Measurements from ENCODE around the gene DOCK4.

DOCK4 gene

GRCh38 chr7:112070674-112071256, 135.4 kb downstream of the DOCK4 start:
- no peak for DNase-seq

GRCh38 chr7:112069879-112070321, 136.3 kb downstream of the DOCK4 start:
- DNase-seq = no peak

DNA sequence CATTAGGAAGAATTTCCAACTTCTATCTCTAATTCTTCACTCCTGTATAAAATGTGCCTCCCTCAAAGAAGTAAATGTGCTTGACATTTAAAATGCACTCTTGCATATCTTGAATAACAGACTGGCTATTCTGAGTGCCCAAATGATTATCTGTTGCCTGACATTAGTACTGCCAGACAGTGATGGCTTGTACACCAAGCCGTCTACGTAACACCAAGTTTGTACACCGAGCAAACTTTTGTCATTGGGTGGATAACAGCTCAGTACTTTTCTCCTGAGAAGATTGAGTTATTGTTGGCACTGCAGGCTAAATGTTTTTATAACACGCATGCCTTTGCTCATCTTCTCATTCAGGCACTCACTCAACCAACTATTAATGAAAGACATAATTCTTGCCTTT, 137.2 kb downstream of the DOCK4 start:
- no peak for DNase-seq

- no peak for DNase-seq
Observed at GRCh38 chr7:112067632-112068540, 138.3 kb downstream of the DOCK4 start.

DNA sequence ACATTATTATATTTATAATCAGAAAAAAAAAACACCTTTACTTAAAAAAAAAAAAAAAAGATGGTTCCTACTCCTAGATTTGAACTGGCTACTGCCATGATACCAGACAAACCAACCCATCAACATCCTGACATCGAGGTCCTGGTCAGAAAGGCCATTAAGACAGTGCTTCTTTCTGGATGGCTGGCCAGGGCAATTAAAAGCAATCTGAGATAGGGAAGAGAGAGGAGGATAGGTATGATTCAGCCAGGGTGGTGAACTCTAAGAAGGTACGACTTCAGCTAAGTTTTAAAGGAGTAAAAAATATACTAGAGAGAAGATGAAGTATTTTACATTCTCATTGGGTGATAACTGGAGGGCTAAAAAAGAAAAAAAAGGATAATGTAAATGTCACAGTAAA, 139.0 kb downstream of the DOCK4 start:
- DNase-seq = no peak

- DNase-seq = no peak
Observed at GRCh38 chr7:112065758-112066157, 140.4 kb downstream of the DOCK4 start.

- DNase-seq = no peak
Observed at GRCh38 chr7:112064627-112065385, 141.4 kb downstream of the DOCK4 start.

GRCh38 chr7:112063974-112064373, 142.2 kb downstream of the DOCK4 start:
- DNase-seq = no peak

DNA sequence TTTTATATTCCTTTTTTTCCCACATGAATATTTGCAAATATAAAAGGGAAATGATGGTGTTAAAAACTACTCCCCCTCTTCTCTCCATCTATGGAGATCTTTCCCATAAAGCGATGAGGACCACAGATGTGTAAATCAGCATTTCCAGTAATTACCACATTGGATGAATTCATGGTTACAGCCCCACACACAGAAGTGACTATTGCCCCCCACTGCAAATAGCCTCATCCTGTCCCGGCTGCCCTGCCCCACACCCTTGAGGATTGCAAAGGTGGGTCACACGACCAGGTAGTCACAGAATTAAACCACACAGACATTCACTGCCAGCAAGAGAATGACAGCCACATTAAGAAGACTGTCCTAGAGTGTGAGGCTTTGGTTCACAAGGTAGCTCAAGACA, 145.1 kb downstream of the DOCK4 start:
- DNase-seq = no peak

- DNase-seq = no peak
Observed at GRCh38 chr7:112060625-112061024, 145.6 kb downstream of the DOCK4 start.

DNA sequence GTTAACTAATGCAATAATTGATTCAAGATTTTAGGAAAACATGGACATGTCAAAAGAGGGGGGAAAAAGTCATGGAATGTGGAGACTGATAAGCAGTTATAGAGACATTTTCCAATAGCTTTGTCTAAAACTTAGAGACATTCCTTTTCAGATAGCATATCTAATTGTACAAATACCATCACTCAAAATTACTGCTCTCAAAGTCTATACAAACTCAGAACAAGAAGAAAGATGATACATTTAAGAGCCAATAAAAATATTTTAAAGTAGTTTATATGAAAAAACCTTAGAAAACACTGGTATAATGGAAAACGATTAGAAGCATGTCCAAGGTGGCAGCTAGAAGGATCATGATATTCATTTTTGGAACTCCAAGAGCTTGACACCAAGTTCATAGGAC, 146.5 kb downstream of the DOCK4 start:
- DNase-seq = no peak

- no peak for DNase-seq
Observed at GRCh38 chr7:112058686-112059085, 147.5 kb downstream of the DOCK4 start.

GRCh38 chr7:112056409-112056808, 149.8 kb downstream of the DOCK4 start:
- DNase-seq = no peak

- DNase-seq = no peak
Observed at GRCh38 chr7:112053737-112054069, 152.5 kb downstream of the DOCK4 start.

GRCh38 chr7:112052993-112053736, 153.0 kb downstream of the DOCK4 start:
- no peak for DNase-seq

- DNase-seq = no peak
Observed at GRCh38 chr7:112052498-112052897, 153.7 kb downstream of the DOCK4 start.

DNA sequence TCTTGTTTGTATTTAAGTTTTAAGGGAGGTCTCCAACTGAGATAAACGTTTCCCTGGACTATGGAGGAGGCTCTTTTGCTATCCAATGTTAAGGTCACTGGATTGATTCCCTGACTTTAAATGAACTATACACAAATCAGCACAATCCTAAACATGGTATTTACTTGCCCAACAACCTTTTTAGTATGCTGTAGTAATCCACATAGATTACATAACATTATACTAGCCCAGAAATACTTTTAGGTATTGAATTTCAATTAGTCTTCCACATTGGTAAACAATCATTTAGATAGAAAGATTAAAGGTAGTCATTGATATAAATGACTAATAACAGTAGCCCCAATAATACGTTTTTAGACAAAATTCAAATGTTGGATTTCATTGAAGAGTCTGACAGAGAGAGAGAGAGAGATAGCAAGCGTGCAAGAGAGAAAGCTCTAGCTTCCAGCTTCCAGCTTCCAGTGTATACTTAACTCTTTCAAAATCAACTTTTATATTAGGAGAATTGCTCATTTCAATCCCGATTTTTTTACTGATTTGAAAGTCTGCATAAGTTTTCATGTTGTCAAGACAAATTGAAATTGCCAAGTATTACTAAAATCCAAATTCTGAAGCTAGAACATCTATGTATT, 155.8 kb downstream of the DOCK4 start:
- DNase-seq = no peak

- DNase-seq = no peak
Observed at GRCh38 chr7:112049555-112050249, 156.5 kb downstream of the DOCK4 start.

GRCh38 chr7:112047421-112047820, 158.8 kb downstream of the DOCK4 start:
- DNase-seq = no peak

DNA sequence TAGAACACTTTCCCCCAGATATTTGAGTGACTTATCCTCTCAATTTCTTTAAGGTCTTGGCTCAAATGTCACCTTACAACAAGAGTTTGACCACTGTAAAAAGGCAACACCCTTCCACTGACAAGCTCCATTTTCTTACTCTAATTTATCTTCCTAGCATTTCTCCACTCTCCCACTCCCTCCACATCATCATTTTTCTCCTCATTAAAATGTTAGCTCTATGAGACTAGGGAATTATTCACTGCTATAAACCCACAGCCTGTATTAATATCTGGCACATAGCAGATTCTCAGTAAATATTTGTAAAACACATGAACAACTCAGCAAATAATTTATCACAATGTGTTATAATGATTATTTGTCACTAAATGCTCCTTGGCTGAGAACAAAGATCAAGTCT, 161.0 kb downstream of the DOCK4 start:
- DNase-seq = no peak

DNA sequence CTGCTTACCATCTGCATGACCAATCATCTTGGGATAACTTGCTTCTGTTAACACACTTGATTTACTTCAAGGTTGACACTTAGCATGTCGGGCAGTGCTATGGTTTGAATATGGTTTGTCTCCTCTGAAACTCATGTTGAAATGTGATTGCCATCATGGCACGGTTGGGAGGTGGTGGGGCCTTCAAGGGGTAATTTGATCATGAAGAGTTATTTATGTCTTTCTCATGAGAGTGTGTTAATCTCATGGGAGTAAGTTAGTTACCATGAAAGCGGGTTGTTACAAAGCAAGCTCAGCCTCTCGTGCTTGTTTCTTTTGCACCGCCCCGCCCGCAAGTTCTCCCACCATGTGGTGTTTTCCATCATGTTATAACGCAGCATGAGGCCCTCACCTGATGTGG, 163.6 kb downstream of the DOCK4 start:
- DNase-seq = no peak

GRCh38 chr7:112038353-112038752, 167.8 kb downstream of the DOCK4 start:
- DNase-seq = no peak
